Measurements from ENCODE around the gene LCN2. TPM values are rescaled to one million over a fixed set of nuclear protein-coding genes. Genes with fewer than 3 reads are reported as not detected.

LCN2 gene
- total RNA-seq, 1 experiment from 2014 or later, result 4,208 TPM

DNA sequence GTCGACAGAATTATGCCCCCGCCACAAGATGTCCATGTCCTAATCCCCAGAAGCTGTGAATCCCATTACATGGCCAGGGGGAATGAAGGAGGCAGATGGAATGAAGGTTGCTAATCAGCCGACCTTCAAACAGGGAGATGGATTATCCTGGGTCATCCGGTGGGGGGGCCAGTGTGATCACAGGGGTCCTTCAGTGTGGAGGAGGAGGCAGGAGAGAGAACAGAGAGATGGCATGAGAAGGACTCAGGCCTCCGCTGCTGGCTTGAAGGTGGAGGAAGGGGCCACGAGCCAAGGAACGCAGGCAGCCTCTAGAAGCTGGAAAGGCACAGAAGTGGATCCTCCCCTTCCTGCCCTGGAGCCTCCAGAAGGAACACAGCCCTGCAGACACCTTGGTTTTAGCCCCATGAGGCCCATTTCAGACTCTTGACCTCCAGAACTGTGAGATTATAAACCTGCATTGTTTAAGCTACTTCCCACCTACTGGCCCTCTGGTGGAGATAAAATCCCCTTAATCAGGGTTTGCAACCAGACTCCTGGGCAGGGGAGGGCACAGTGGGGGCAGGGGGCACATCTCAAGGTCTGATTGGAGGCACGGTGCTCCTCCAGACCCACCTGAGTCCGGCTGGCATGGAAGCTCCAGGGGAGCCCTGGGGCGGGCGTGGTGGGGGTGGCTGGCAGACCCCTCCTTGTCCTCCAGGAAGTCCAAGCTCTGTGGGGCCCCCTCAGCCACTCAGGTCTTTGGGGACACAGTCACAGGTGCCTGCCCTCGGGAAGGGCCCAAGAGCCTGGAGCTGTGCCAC is 35.5 kb upstream of the LCN2 start:
- no peak for DNase-seq
- Mint-ChIP-seq H3K4me3 (ENCODE audit: low read depth, unreplicated experiment) (no peak overlapping the region), H3K4me1 (ENCODE audit: low read depth, unreplicated experiment) (peaks cover 16% of the 10 kb centered on the region), H3K27me3 (ENCODE audit: unreplicated experiment) (no peaks in the 10 kb centered on the region), H3K36me3 (ENCODE audit: insufficient read depth, unreplicated experiment) (peaks cover 64% of the 10 kb centered on the region), H3K27ac (ENCODE audit: unreplicated experiment) (peak overlapping the region; percentile 77), H3K9me3 (ENCODE audit: low read depth, unreplicated experiment) (no peaks in the 10 kb centered on the region)
- no TSS peak for BruUV-seq (replicated peaks)
- CTCF ChIA-PET, result no interaction called here
- TF ChIP-seq, protein P1, sequence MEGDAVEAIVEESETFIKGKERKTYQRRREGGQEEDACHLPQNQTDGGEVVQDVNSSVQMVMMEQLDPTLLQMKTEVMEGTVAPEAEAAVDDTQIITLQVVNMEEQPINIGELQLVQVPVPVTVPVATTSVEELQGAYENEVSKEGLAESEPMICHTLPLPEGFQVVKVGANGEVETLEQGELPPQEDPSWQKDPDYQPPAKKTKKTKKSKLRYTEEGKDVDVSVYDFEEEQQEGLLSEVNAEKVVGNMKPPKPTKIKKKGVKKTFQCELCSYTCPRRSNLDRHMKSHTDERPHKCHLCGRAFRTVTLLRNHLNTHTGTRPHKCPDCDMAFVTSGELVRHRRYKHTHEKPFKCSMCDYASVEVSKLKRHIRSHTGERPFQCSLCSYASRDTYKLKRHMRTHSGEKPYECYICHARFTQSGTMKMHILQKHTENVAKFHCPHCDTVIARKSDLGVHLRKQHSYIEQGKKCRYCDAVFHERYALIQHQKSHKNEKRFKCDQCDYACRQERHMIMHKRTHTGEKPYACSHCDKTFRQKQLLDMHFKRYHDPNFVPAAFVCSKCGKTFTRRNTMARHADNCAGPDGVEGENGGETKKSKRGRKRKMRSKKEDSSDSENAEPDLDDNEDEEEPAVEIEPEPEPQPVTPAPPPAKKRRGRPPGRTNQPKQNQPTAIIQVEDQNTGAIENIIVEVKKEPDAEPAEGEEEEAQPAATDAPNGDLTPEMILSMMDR (IDR thresholded peaks at IDR 0.05; ENCODE audit: unreplicated experiment), result no peak
- intact Hi-C loops (cut with micrococcal nuclease; ENCODE audit: unreplicated experiment), result no loop called here

DNA sequence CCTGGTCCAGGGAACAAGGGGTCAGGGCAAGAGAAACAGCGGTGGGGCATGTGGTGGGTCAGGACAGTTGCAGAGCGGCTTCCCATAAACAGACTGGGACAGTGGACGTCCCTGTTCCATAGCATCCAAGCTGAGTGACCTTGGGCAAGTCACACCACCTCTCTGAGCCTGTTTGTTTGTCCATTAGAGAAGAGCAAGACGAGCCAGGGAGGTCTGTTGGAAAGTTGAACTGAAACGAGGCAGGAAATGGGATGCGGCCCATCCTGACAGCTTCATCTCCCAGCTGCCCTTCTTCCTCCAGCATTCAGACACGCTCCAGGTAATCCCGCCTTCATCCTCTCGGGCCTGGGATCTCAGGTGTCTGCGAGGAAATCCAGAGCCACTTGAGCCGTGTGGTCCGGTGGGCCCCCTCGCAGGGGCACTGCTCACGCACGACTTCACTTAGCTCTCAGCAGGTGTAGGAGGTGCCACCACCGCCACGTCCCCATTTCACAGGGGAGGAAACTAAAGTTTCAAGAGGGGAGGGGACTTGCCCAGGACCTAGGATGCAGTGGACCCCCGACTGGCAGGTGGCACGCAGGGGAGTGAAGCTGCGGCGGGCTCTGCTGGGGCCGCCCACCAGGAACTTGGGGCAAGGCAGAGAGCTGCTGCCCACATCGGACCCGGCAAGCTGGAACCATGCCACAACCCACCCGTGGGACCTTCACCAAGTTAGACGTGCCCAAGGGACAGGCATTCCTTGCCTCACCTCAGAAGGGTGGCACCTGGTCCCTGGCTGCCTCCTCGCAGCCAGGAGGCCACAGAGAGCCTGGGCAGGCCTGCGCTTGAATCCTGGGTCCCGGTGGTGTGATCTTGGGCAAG is 34.7 kb upstream of the LCN2 start:
- H3K27ac Mint-ChIP-seq (ENCODE audit: unreplicated experiment), result peak overlapping the region; percentile 75
- peaks cover 64% of the 10 kb centered on the region for H3K36me3 Mint-ChIP-seq (ENCODE audit: insufficient read depth, unreplicated experiment)
- H3K9me3 Mint-ChIP-seq (ENCODE audit: low read depth, unreplicated experiment), result no peaks in the 10 kb centered on the region
- H3K4me1 Mint-ChIP-seq (ENCODE audit: low read depth, unreplicated experiment), result peaks cover 16% of the 10 kb centered on the region
- DNase-seq, result no peak
- BruUV-seq (replicated peaks), result TSS peak; percentile 22
- H3K27me3 Mint-ChIP-seq (ENCODE audit: unreplicated experiment), result no peaks in the 10 kb centered on the region
- CTCF ChIA-PET, result interaction anchor here (1.5 kb wide), 1 partner anchor 63 kb away, joined by 4 read pairs; no protein-coding TSS in a partner anchor
- peak overlapping the region; percentile 34 for H3K4me3 Mint-ChIP-seq (ENCODE audit: low read depth, unreplicated experiment)
- intact Hi-C loops (cut with micrococcal nuclease; ENCODE audit: unreplicated experiment), result no loop called here
- TF ChIP-seq, protein P1 (IDR thresholded peaks at IDR 0.05; ENCODE audit: unreplicated experiment), result no peak

DNA sequence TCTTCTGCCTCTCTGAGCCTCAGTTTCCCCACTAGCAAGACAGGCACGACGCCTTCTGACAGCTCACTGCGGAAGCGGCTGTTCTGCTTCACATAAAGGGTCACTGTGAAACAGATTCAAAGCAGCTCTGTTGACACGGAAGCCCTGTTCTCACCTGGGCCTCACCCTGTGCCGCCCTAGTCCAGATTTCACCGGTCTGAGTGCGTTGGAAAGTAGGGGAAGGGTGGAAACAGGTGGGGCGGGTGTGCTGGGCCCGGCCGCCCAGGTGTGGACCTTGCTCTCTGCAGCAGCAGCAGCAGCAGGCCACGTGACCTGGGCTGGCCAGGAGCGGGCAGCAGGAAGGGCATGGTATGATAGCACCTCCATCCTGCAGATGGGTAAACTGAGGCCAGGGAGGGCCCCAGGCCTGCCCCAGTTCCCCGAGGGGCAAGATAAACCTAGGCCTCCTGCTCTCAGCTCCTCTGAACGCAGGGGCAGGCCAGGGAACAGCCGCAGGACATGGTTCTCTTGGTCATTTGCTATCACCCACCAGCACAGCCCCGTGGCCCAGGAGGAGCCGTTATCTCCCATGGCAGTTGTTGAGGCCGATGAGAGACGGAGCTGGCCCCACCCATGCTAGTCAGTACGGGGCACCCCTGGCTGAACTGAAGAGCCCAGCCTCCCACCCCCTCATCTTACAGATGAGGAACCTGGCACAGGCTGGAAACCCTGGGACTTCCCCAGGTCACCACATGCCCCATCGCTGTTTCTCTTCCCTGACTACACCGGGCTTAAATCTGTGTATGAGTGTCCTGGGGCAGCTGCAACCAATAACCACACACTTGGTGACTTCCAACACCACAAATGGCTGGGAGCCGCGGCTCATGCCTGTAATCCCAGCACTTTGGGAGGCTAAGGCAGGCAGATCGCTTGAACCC is 33.8 kb upstream of the LCN2 start:
- no peaks in the 10 kb centered on the region for H3K9me3 Mint-ChIP-seq (ENCODE audit: low read depth, unreplicated experiment)
- TF ChIP-seq, protein P1 (IDR thresholded peaks at IDR 0.05; ENCODE audit: unreplicated experiment), result no peak
- CTCF ChIA-PET, result interaction anchor here (0.8 to 1.5 kb wide), 2 partner anchors 8 to 64 kb away, joined by 3 to 4 read pairs; no protein-coding TSS in a partner anchor
- intact Hi-C loops (cut with micrococcal nuclease; ENCODE audit: unreplicated experiment), result no loop called here
- H3K4me1 Mint-ChIP-seq (ENCODE audit: low read depth, unreplicated experiment), result peaks cover 16% of the 10 kb centered on the region
- peak overlapping the region; percentile 34 for H3K4me3 Mint-ChIP-seq (ENCODE audit: low read depth, unreplicated experiment)
- DNase-seq, result peak; percentile 82
- no TSS peak for BruUV-seq (replicated peaks)
- peak overlapping the region; percentile 75 for H3K27ac Mint-ChIP-seq (ENCODE audit: unreplicated experiment)
- H3K36me3 Mint-ChIP-seq (ENCODE audit: insufficient read depth, unreplicated experiment), result peaks cover 64% of the 10 kb centered on the region
- no peaks in the 10 kb centered on the region for H3K27me3 Mint-ChIP-seq (ENCODE audit: unreplicated experiment)

Measured in Calu3 (cell line).